SK-N-SH treated with all-trans-retinoic acid at 6 μM for 48 hours (cell line): Measurements from ENCODE around the gene CACNA1C.

ENCODE experiments used
- ATAC-seq: fragments of 200-7000 bp; cut with Tn5 transposase; 3 replicates; pipeline ENCODE4 v1.9.1; 2020; ENCODE audit warnings: mild to moderate bottlenecking, moderate library complexity
- ARNTL ChIP-seq: fragments of 450-650 bp; formaldehyde crosslinking; IDR thresholded peaks from 2 replicates; pipeline ENCODE4 v1.5.0; 2020; ENCODE audit warnings: low read depth, mild to moderate bottlenecking, moderate library complexity, borderline replicate concordance
- BACH2 ChIP-seq: fragments of 250-450 bp; sonication (Bioruptor Pico); IDR thresholded peaks from 2 replicates; pipeline ENCODE4 v1.9.0; 2021; ENCODE audit warnings: mild to moderate bottlenecking, borderline replicate concordance
- CREB5 ChIP-seq: fragments of 250-450 bp; sonication (Bioruptor Pico); IDR thresholded peaks from 2 replicates; pipeline ENCODE4 v1.5.1; 2020; ENCODE audit warnings: low read depth, mild to moderate bottlenecking, moderate library complexity
- CSDC2 ChIP-seq: fragments of 250-450 bp; sonication (Bioruptor Pico); IDR thresholded peaks from 2 replicates; pipeline ENCODE4 v1.5.0; 2020; ENCODE audit warnings: mild to moderate bottlenecking, moderate library complexity
- CSRNP3 ChIP-seq: fragments of 250-450 bp; sonication (Bioruptor Pico); IDR thresholded peaks from 2 replicates; pipeline ENCODE4 v1.5.1; 2021; ENCODE audit warnings: mild to moderate bottlenecking, moderate library complexity
- ESRRG ChIP-seq: fragments of 250-450 bp; sonication (Bioruptor Pico); IDR thresholded peaks from 2 replicates; pipeline ENCODE4 v1.6.1; 2021; ENCODE audit warnings: mild to moderate bottlenecking
- GLIS3 ChIP-seq: fragments of 250-450 bp; sonication (Bioruptor Pico); IDR thresholded peaks from 2 replicates; pipeline ENCODE4 v1.5.0; 2020; ENCODE audit warnings: mild to moderate bottlenecking, moderate library complexity
- ISL1 ChIP-seq: fragments of 250-450 bp; sonication (Bioruptor Pico); IDR thresholded peaks from 2 replicates; pipeline ENCODE4 v2.1.2; 2022; ENCODE audit warnings: mild to moderate bottlenecking, moderate library complexity
- OSR1 ChIP-seq: fragments of 250-450 bp; sonication (Bioruptor Pico); IDR thresholded peaks from 2 replicates; pipeline ENCODE4 v1.8.0; 2022; ENCODE audit warnings: moderate library complexity, mild to moderate bottlenecking, inconsistent platforms
- PATZ1 ChIP-seq: fragments of 250-450 bp; sonication (Bioruptor Pico); IDR thresholded peaks from 2 replicates; pipeline ENCODE4 v1.8.0; 2020; ENCODE audit warnings: mild to moderate bottlenecking, moderate library complexity, borderline replicate concordance
- POU6F1 ChIP-seq: fragments of 250-450 bp; sonication (Bioruptor Pico); IDR thresholded peaks from 2 replicates; pipeline ENCODE4 v1.8.0; 2021; ENCODE audit warnings: low read depth, mild to moderate bottlenecking, moderate library complexity, borderline replicate concordance
- PPARA ChIP-seq: fragments of 250-450 bp; sonication (Bioruptor Pico); IDR thresholded peaks from 2 replicates; pipeline ENCODE4 v1.5.0; 2020; ENCODE audit warnings: mild to moderate bottlenecking, borderline replicate concordance
- RARB ChIP-seq: fragments of 250-450 bp; sonication (Bioruptor Pico); IDR thresholded peaks from 2 replicates; pipeline ENCODE4 v1.8.0; 2021; ENCODE audit warnings: mild to moderate bottlenecking, moderate library complexity
- SNAI2 ChIP-seq: fragments of 250-450 bp; sonication (Bioruptor Pico); IDR thresholded peaks from 2 replicates; pipeline ENCODE4 v1.5.0; 2020; ENCODE audit warnings: mild to moderate bottlenecking, moderate library complexity
- TCF4 ChIP-seq: fragments of 250-450 bp; sonication (Bioruptor Pico); IDR thresholded peaks from 2 replicates; pipeline ENCODE4 v1.8.0; 2021; ENCODE audit warnings: mild to moderate bottlenecking, moderate library complexity, borderline replicate concordance
- TOX ChIP-seq: fragments of 250-450 bp; sonication (Bioruptor Pico); IDR thresholded peaks from 2 replicates; pipeline ENCODE4 v1.8.0; 2021; ENCODE audit warnings: mild to moderate bottlenecking, moderate library complexity, borderline replicate concordance
- TSHZ2 ChIP-seq: fragments of 250-450 bp; sonication (Bioruptor Pico); IDR thresholded peaks from 2 replicates; pipeline ENCODE4 v1.5.0; 2020; ENCODE audit warnings: mild to moderate bottlenecking, moderate library complexity
- ZC3H10 ChIP-seq: fragments of 250-450 bp; sonication (Bioruptor Pico); IDR thresholded peaks from 2 replicates; pipeline ENCODE4 v1.5.1; 2021; ENCODE audit warnings: mild to moderate bottlenecking, moderate library complexity
- ZFP3 ChIP-seq: fragments of 250-450 bp; sonication (Bioruptor Pico); IDR thresholded peaks from 2 replicates; pipeline ENCODE4 v1.5.0; 2020; ENCODE audit warnings: mild to moderate bottlenecking, moderate library complexity
- ZFP30 ChIP-seq: fragments of 450-650 bp; formaldehyde crosslinking; IDR thresholded peaks from 2 replicates; pipeline ENCODE4 v1.5.0; 2022; ENCODE audit warnings: mild to moderate bottlenecking, moderate library complexity
- ZNF565 ChIP-seq: fragments of 450-650 bp; formaldehyde crosslinking; conservative IDR thresholded peaks from 2 replicates; pipeline ENCODE4 v1.5.0; 2020; ENCODE audit warnings: low read depth, mild to moderate bottlenecking, moderate library complexity
- ZNF70 ChIP-seq: fragments of 450-650 bp; formaldehyde crosslinking; IDR thresholded peaks from 2 replicates; pipeline ENCODE4 v1.5.0; 2020; ENCODE audit warnings: mild to moderate bottlenecking, moderate library complexity
- ZNF8 ChIP-seq: fragments of 450-650 bp; formaldehyde crosslinking; IDR thresholded peaks from 2 replicates; pipeline ENCODE4 v1.5.0; 2020; ENCODE audit warnings: mild to moderate bottlenecking, moderate library complexity

Gene CACNA1C

GRCh38 chr12:2309647-2310046, 256.9 kb downstream of the CACNA1C start:
- TF ChIP-seq RARB (CRISPR knock-in tag) (no peak), PATZ1 (no peak), GLIS3 (CRISPR knock-in tag) (no peak), CSRNP3 (CRISPR knock-in tag) (no peak), ZNF8 (CRISPR knock-in tag) (no peak), ISL1 (no peak), ZFP3 (CRISPR knock-in tag) (no peak), ZNF70 (no peak), SNAI2 (CRISPR knock-in tag) (no peak), ARNTL (CRISPR knock-in tag) (no peak), ESRRG (CRISPR knock-in tag) (no peak), PPARA (CRISPR knock-in tag) (no peak), POU6F1 (CRISPR knock-in tag) (no peak), CREB5 (CRISPR knock-in tag) (no peak), OSR1 (CRISPR knock-in tag) (no peak), CSDC2 (CRISPR knock-in tag) (no peak), ZFP30 (no peak), BACH2 (CRISPR knock-in tag) (no peak), TCF4 (no peak), ZC3H10 (no peak)
- no peak for ATAC-seq

- TF ChIP-seq SNAI2 (CRISPR knock-in tag) (no peak), TOX (CRISPR knock-in tag) (no peak), OSR1 (CRISPR knock-in tag) (no peak), ZNF8 (CRISPR knock-in tag) (no peak), ZC3H10 (no peak), BACH2 (CRISPR knock-in tag) (no peak), TSHZ2 (no peak), ISL1 (no peak), ZNF565 (CRISPR knock-in tag) (no peak), ZFP30 (no peak), PPARA (CRISPR knock-in tag) (no peak)
- peak; percentile 73 for ATAC-seq
Observed at GRCh38 chr12:2311020-2311778, 258.4 kb downstream of the CACNA1C start.
